ENCODE measurements around the gene CLEC16A.
A peak's percentile ranks its signal among the peaks of the same experiment; 100 is the strongest.

CLEC16A gene

GRCh38 chr16:11121083-11121608 is 176.8 kb downstream of the CLEC16A start:
- DNase-seq (ENCODE audit: low read depth in 2 of 2): no peak

- DNase-seq (ENCODE audit: low read depth in 2 of 2): no peak
These were observed 177.7 kb downstream of the CLEC16A start for GRCh38 chr16:11121914-11122692.

- no peak for DNase-seq (ENCODE audit: low read depth in 2 of 2)
These were observed 179.3 kb downstream of the CLEC16A start for GRCh38 chr16:11123666-11124065.

- DNase-seq (ENCODE audit: low read depth in 2 of 2): no peak
These were observed 181.6 kb downstream of the CLEC16A start for GRCh38 chr16:11125936-11126335.

DNA sequence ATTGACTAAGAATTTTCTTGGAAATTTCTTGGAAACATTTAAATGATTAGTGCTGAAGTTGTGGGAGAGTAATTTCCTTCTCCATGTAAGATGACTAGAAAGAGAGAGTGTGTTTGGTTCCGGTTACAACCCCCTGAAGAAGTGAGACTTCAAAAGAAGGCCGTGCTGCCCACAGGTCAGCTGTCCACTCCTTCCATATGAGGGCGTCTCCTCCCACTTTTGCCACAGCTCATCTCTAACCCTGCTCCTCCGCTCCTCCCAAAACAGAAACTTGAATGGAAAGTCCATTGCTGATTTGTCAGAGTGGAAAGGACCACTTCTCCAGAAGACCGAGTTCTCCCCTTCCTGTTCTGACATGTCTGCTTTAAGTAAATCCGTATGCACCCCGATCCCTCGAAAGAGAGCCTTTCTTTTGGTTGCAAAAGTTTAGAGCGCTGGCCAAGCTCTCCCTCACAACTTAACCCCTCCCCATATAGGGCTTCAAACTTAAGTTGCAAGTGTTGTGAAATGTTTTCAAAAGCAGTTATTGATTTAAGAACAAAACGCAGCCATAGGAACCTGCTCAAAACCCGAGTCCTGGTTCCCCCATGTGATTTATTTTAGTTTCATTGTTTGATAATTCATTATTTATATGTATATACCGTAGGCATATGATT is 182.2 kb downstream of the CLEC16A start:
- DNase-seq (ENCODE audit: low read depth in 2 of 2): no peak

DNA sequence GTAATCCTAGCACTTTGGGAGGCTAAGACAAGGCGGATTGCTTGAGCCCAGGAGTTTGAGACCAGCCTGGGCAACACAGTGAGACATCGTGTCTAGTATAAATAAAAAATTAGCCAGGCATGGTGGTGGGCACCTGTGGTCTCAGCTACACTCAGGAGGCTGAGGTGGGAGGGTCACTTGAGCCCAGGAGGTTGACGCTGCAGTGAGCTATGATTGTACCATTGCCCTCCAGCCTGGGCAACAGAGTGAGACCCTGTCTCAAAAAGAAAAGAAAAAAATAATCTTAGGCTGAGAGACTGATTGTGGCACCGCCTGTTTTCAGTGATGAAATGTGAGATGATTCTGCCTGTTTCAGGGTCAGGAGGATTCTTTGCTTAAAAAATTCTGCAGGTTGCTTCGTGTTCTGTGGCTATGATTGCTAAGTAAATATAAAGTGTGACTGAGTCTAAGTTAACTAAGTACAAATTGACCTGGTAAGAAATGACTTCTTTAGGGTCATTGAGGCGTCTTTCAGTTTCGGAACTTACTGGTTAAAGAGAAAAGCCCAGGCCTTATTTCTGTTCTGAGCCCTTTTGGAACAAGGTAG is 183.3 kb downstream of the CLEC16A start:
- no peak for DNase-seq (ENCODE audit: low read depth in 2 of 2)

GRCh38 chr16:11128211-11129141 is 184.1 kb downstream of the CLEC16A start:
- no peak for DNase-seq (ENCODE audit: low read depth in 2 of 2)

DNA sequence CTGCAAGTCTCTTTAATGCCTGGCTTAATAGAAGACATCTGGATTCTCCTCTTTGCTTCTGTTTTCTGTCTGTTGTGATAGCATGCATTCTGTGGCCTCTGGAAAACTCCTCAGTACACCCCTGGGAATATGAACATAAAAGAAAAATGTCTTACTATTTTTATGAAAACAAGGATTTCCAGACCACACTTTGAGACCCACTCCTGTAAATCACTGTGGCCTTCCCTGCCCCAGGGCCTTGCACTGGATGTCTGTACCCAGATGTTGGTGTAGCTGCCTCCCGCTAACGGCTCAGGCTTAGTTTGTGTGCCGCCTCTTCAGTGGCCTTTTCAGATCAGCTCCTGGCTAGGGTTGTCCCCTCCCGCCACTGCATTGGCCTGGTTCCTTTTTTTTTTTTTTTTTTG is 185.0 kb downstream of the CLEC16A start:
- no peak for DNase-seq (ENCODE audit: low read depth in 2 of 2)

DNA sequence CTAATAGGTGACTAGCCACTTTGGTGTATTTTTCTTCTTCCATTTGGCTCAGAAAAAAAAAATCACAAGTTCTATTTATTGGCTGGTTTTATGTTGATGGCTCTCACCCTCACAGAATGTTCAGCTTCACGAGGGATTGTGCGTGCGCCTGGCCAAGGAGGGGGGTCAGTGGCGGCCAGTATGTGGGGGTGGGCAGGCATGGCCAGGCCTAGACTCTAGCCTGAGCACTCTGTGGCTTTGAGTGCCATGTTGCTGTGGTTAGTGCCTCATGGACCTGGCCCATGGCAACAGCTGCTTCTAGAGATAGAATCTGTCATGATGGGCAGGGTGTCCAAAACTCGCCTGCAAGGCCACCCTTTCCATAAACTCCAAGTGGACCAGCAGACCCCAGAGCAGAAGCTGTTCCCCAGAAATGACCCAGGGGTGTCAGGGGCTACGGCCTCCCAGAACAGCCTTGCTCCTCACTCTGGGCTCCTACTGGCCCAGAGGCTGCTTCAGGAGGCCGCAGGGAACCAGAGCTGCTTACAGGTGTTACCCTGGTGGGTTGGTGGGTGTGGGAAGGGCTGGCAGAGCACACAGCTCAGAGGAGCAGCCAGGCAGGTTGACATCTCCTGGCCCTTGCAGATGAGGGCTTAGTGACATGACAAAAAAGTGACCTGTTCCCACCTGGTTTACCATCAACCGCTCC is 186.8 kb downstream of the CLEC16A start:
- DNase-seq (ENCODE audit: low read depth in 2 of 2): no peak

GRCh38 chr16:11131706-11132105 is 187.3 kb downstream of the CLEC16A start:
- DNase-seq (ENCODE audit: low read depth in 2 of 2): no peak

GRCh38 chr16:11133344-11133943 is 189.1 kb downstream of the CLEC16A start:
- DNase-seq (ENCODE audit: low read depth in 2 of 2): no peak

DNA sequence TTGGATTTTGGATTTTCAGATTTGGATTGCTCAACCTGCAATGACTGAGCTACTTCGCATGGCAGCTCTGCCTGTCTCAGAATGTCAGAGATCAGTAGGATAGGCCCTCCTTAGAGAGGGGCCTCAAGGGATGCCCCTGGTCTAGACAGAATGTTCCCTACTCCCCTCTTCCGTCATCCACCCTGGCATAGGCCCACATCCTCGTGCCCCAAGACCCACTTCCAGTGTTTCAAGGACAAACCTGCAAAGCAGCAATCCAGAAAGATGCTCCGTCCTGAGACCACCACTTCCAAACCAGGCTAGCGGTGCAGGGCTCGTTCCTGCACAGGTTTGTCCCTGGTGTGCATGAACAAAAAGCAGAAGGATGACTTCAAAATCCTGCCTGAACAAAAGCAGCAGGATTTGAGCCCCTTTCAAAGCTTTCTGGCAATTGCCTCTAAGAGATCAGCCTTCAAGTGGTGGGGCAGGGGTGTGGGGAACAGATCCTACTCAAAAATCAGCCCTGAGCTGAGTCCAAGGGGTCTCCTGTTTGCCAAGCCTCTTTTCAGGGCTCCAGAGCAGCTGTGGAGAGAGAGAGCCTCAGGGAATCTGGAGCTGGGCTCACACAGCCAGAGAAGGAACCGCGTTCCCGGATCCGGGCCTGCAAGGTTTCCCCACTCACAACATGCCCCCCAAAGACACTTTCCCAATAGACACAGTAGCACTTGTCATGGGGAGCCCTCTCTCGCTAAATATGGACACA is 190.5 kb downstream of the CLEC16A start:
- no peak for DNase-seq (ENCODE audit: low read depth in 2 of 2)

GRCh38 chr16:11135464-11135973 is 191.2 kb downstream of the CLEC16A start:
- no peak for DNase-seq (ENCODE audit: low read depth in 2 of 2)

GRCh38 chr16:11136600-11136999 is 192.2 kb downstream of the CLEC16A start:
- no peak for DNase-seq (ENCODE audit: low read depth in 2 of 2)

GRCh38 chr16:11138022-11138768 is 193.8 kb downstream of the CLEC16A start:
- DNase-seq (ENCODE audit: low read depth in 2 of 2): no peak

- no peak for DNase-seq (ENCODE audit: low read depth in 2 of 2)
These were observed 194.5 kb downstream of the CLEC16A start for GRCh38 chr16:11138769-11139325.

- DNase-seq (ENCODE audit: low read depth in 2 of 2): no peak
These were observed 195.1 kb downstream of the CLEC16A start for GRCh38 chr16:11139326-11140097.

DNA sequence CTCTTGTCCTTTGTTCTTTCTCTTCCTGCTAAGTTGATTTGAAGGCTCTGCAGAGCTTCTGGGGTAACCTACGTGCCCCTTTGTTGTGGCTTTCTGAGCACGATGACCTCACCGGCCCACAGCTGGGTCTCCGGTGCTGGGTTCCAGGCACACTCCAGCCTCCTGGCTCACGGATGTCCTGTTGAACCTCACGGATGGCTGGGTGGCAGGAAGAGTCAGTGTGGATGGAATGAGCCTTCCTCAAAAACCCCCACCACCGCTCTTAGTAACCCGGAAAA is 195.7 kb downstream of the CLEC16A start:
- DNase-seq (ENCODE audit: low read depth in 2 of 2): peak in 1 of 2 donors; percentile 11

Data from activated CD8-positive, alpha-beta memory T cell treated with anti-CD3 and anti-CD28 coated beads for 4 hours (primary cell).